Activated T-helper 9 cell treated with anti-CD3 and anti-CD28 coated beads, Interleukin-2, amount 50 U/mL, for 16 hours (primary cell): ENCODE data around the gene POLDIP2.

Source experiments
- DNase-seq: peaks from one replicate; pipeline ENCODE4 v3.0.0-alpha.2; 2020; ENCODE audit warnings: low read depth

POLDIP2 gene

DNA sequence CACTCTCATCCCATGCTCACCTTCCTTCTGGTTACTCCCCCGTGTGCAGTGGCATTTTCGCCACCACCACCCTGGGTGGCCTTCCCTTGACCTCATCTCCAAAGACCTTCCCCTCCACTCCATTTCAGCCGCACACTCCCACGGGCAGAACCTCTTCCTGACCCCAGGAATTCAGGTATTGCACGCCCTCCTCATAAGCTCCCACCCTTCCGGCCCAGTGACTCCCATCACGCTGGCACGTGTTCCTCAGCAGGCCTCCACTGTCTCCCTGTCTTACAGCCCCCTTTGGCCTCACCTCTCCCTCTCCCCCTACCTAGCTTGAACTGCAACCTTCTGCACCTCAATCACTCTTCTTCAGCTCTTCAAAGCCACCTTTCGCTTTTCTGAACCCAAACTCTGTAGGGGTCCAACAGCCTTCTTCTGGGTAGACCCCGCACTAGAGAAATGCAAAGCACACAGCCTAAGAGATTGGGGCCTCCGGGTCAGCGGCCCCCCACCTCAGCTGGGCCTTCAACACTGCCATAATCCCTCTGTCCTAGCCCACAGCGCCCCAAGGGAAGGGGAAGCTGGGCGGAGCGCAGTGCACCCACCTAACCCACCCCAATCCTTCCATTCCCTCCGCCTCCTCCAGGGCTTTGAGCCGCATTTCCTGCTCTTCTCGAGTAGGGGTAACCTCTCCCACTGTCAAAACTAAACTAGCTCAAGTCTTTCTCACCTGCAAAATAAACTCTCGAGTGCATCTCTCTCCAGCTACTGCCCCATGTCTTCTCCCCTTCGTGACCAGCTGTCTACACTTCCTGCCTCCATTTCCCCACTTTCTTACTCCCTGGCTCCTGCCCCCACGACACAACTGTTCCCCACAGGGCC lies 40.0 kb downstream of the POLDIP2 start:
- no peak for DNase-seq

DNA sequence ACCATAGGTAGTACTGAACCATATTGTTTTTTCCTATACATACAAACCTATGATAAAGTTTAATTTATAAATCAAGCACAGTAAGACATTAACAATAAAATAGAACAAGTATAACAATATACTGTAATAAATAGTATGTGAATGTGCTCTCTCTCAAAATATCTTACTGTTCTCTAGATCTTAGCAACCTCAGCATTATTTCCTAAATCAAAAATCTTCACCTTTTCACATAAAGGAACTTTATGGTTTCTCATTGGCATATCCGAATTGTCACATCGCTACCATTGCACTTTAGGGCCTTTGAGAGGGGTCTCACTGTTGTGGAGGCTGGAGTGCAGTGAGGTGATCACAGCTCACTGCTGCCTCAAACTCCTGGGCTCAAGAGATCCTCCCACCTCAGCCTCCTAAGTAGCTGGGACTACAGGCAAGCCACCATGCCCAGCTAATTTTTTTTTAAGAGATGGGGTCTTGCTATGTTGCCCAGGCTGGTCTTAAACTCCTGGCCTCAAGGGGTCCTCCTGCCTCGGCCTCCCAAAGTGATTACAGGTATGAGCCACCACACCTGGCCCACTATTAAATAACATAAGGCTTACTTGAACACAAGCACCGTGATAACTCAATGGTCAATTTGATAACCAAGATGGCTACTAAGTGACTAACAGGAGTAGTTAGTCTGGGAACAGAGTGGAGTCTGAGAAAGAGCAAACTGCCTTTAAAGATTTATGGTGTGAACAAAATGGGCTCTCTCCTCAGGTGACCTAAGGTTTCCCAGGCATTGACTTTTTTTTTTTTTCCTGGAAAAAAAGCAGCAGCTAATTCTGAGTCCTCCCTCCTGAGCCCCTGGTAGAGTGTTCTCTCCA lies 41.3 kb downstream of the POLDIP2 start:
- DNase-seq, result no peak

DNA sequence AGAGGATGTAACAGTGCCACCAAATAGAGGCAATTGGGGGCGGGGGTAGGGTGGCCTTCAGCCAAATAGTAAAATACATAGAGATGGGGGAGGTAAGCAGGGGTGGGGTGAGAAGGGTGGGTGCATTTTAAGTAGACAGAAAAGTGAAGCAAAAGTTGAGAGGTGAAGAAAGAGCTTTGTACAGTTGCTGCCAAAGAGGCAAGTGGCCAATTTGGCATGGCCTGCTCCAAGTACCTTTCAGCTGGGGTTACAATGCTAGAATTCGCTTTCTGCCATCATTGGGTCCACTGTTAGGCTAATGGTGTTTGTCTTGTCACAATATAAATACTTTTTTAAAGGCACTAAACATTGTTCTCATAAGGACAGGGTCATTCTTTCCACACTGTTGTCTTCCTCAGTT lies 43.5 kb downstream of the POLDIP2 start:
- DNase-seq, result no peak

DNA sequence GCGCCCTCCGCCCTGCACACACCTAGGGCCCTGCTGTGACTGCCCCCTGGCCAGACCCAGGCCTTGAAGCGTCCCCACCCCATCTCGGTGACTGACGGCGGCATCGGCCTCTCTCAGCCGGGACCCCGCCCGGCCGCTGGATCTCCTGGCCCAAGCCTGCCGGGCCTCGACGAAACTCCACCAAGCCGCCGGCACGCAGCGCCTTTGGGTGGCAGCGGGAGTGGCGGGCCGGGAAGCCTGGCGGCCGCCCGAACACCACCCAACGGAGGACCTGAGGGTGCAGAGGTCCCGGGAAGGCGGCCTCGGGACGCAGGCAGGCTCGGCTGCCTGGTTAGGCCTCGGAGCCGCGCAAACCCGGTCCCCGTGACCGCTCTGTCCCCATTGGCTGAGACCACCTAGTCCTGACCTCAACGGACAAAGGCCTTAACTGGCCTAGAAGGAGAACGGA lies 50.3 kb downstream of the POLDIP2 start:
- no peak for DNase-seq

DNA sequence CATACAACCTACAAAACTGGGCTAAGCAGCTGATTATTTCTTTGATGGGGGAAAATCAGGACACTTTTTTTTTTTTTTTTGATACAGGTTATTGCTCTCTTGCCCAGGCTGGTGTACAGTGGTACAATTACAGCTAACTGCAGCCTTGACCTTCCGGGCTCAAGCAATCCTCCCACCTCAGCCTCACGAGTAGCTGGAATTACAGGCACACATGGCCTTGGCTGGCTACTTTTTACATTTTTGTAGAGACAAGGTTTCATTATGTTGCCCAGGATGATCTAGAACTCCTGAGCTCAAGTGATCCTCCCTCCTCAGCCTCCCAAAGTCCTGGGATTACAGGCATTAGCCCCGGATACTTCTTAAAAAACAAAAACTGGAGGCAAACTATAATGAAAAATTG lies 58.9 kb downstream of the POLDIP2 start:
- DNase-seq, result no peak
